Nephron (organoid): ENCODE measurements around the gene TOP3A.

Experiments
- H3K27ac Mint-ChIP-seq, 3 experiments: 2 replicates each; pipeline ENCODE4 v1.8.0; 2020; ENCODE audit warnings: mixed read lengths in 3 of 3, mild to moderate bottlenecking in 2 of 3, moderate library complexity in 1 of 3
- H3K27me3 Mint-ChIP-seq: 2 replicates; pipeline ENCODE4 v1.8.0; 2021; ENCODE audit warnings: low read depth, mild to moderate bottlenecking, moderate library complexity, mixed read lengths
- H3K36me3 Mint-ChIP-seq: 2 replicates; pipeline ENCODE4 v1.8.0; 2020; ENCODE audit warnings: low read depth, mixed read lengths
- H3K4me1 Mint-ChIP-seq: 2 replicates; pipeline ENCODE4 v1.8.0; 2020; ENCODE audit warnings: mixed read lengths
- H3K4me3 Mint-ChIP-seq, 3 experiments: 2 replicates each; pipeline ENCODE4 v1.8.0; 2020; ENCODE audit warnings: mild to moderate bottlenecking in 3 of 3, mixed read lengths in 3 of 3, moderate library complexity in 2 of 3
- H3K9me3 Mint-ChIP-seq: 2 replicates; pipeline ENCODE4 v1.8.0; 2020; ENCODE audit warnings: mixed read lengths
- TF ChIP-seq, protein P1 (sequence below), 3 experiments: fragments of 200-600 bp; sonication (generic); IDR thresholded peaks; one replicate each; pipeline ENCODE4 v1.5.0; 2021; ENCODE audit warnings: antibody characterized with exemption in 3 of 3; ENCODE audit not compliant: unreplicated experiment in 3 of 3

TOP3A gene

DNA sequence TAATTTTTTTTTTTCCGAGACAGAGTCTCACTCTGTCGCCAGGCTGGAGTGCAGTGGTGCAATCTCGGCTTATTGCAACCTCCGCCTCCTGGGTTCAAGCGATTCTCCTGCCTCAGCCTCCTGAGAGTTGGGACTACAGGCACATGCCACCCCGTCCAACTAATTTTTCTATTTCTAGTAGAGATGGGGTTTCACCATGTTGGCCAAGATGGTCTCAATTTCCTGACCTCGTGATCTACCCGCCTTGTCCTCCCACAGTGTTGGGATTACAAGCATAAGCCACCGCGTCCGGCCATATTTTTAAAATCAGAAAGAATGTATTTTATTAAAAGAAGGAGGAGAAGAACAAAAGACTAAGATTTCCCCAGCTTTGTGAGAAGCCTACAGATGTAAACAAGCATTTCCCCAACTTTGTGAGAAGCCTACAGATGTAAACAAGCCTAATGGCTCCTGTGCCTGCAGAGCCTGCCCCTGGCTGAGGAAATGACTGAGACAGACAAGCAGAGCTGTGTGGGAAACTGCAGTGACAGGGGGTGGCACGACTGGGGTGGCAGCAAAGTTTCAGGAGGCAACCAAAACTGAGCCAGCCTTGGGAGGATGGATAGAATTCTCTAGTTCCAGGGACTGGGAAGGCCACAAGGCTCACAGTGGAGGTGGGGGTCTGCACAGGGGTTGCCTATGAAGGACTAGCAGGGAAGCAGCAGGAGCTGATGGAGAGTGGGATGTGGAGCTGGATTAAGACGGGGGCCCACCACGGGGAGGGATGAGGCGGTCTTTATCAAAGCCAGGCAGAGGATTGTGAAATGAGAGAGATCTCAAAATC is 22.9 kb downstream of the TOP3A start:
- no peaks in the 10 kb centered on the region for H3K27me3 Mint-ChIP-seq
- H3K9me3 Mint-ChIP-seq, result no peaks in the 10 kb centered on the region
- no peak overlapping the region for H3K27ac Mint-ChIP-seq
- peaks cover 82% of the 10 kb centered on the region for H3K36me3 Mint-ChIP-seq
- H3K4me3 Mint-ChIP-seq, result no peak overlapping the region
- TF ChIP-seq, protein P1, sequence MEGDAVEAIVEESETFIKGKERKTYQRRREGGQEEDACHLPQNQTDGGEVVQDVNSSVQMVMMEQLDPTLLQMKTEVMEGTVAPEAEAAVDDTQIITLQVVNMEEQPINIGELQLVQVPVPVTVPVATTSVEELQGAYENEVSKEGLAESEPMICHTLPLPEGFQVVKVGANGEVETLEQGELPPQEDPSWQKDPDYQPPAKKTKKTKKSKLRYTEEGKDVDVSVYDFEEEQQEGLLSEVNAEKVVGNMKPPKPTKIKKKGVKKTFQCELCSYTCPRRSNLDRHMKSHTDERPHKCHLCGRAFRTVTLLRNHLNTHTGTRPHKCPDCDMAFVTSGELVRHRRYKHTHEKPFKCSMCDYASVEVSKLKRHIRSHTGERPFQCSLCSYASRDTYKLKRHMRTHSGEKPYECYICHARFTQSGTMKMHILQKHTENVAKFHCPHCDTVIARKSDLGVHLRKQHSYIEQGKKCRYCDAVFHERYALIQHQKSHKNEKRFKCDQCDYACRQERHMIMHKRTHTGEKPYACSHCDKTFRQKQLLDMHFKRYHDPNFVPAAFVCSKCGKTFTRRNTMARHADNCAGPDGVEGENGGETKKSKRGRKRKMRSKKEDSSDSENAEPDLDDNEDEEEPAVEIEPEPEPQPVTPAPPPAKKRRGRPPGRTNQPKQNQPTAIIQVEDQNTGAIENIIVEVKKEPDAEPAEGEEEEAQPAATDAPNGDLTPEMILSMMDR (IDR thresholded peaks at IDR 0.05; ENCODE audit: unreplicated experiment in 3 of 3), result no peak
- H3K4me1 Mint-ChIP-seq, result no peaks in the 10 kb centered on the region

DNA sequence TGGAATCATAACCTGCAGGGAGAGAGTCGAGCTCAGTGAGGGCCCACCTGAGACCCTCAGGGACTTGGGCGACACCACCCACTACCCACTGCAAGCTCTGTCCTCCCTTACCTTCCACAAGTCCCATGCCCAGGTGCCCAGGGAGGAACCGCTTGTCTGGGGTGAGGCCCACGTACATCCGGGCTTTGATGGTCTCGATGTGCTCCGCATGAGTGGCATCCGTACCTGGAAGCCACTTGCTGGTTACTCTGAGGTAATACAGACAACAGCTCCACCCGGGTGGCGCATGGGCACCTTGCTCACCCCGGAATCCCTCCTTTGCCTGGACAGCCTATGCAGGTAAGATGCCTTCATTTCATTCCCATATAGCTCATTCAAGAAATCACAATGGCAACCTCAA is 29.5 kb downstream of the TOP3A start:
- Mint-ChIP-seq H3K27ac (no peak overlapping the region), H3K4me3 (no peak overlapping the region), H3K4me1 (no peaks in the 10 kb centered on the region), H3K9me3 (no peaks in the 10 kb centered on the region), H3K36me3 (peaks cover 83% of the 10 kb centered on the region), H3K27me3 (no peaks in the 10 kb centered on the region)
- TF ChIP-seq, protein P1 (IDR thresholded peaks at IDR 0.05; ENCODE audit: unreplicated experiment in 3 of 3), result no peak

DNA sequence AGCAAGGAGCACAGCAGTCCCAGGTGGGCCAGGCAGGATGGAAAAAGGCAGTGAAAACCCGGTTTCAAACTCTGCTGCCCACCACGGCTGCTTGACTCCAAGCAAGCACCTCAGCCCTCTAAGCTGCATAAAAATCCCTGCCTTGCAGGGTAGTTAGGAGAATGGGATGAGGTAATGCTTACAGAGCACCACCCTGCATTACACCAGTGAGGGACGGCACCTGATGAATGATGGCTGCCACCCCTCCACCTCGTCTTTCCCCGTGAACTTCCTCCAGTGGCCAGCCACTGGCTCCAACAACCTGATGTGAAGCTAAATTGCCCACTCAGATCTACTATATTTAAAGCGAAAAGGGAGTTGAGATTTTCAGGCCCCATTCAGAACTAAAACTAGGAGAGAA is 33.0 kb downstream of the TOP3A start:
- no peaks in the 10 kb centered on the region for H3K27me3 Mint-ChIP-seq
- TF ChIP-seq, protein P1 (IDR thresholded peaks at IDR 0.05; ENCODE audit: unreplicated experiment in 3 of 3), result no peak
- H3K4me1 Mint-ChIP-seq, result no peaks in the 10 kb centered on the region
- no peaks in the 10 kb centered on the region for H3K9me3 Mint-ChIP-seq
- no peak overlapping the region for H3K27ac Mint-ChIP-seq
- H3K36me3 Mint-ChIP-seq, result peaks cover 61% of the 10 kb centered on the region
- no peak overlapping the region for H3K4me3 Mint-ChIP-seq

DNA sequence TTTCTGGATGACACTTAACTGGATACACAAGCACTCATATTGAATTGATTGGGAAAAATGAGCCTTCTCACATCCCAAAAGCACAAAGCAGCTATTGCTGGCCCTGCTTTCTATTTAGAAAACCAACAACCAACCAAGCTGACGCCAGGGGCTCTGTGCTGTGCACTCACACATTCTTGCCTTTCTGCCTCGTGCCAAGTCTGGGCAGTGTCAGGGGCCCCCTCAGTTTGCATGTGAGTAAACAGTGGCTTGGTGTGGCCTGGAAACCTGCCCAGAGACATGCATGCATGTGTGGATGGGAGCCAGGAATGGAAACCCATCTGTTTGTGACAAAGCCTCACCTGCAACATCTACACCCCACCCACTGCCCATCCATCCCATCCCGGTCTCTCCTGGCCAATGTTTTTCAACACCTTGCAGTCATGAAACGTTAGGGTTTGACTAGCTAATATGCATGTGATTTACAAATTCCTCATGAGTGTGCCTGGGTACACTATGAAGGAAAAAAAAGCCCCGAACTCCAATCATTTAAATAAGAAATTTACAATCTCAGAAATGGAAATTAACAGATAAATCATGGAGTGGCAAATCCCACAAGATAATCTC is 33.9 kb downstream of the TOP3A start:
- Mint-ChIP-seq H3K27ac (no peak overlapping the region), H3K9me3 (no peaks in the 10 kb centered on the region), H3K4me3 (no peak overlapping the region), H3K4me1 (no peaks in the 10 kb centered on the region), H3K27me3 (no peaks in the 10 kb centered on the region), H3K36me3 (peaks cover 61% of the 10 kb centered on the region)
- TF ChIP-seq, protein P1 (IDR thresholded peaks at IDR 0.05; ENCODE audit: unreplicated experiment in 3 of 3), result no peak

DNA sequence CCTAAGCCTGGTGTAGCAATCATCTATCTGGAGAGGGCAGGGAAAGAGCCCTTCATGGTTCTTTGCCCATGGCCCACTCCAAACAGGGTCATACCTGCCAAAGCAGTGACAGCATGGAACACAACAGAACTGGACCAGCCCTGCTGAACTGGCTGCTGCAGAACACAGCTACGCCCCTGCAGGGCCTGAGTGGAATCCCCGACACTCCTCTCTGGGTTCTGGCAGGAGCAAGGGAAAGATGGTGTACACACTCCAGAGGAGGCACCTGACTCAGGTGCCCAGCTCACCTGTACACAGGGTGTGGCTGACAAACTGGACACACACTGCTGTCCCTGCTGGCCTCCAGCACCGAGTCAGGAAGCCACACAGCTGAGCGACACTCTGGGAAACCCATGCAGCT is 34.5 kb downstream of the TOP3A start:
- Mint-ChIP-seq H3K4me3 (no peak overlapping the region), H3K27me3 (no peaks in the 10 kb centered on the region), H3K9me3 (no peaks in the 10 kb centered on the region), H3K27ac (no peak overlapping the region), H3K4me1 (no peaks in the 10 kb centered on the region), H3K36me3 (peaks cover 56% of the 10 kb centered on the region)
- TF ChIP-seq, protein P1 (IDR thresholded peaks at IDR 0.05; ENCODE audit: unreplicated experiment in 3 of 3), result no peak

DNA sequence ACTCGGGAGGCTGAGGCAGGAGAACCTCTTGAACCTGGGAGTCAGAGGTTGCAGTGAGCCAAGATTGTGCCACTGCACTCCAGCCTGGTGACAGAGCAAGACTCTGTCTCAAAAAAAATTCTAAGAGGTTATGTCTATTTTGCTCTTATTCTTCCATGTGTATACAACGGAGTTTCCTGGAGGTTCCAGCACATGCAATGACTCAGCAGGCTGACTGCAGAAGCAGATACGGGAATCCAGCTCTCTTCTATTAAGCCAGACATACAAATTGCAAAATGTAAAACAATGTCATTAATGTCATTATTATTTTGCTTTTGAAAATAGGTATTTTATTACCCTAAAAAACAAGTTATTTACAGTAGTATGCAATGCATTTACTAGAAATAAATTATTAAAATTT is 35.9 kb downstream of the TOP3A start:
- Mint-ChIP-seq H3K4me1 (no peaks in the 10 kb centered on the region), H3K4me3 (no peak overlapping the region), H3K27ac (no peak overlapping the region), H3K27me3 (no peaks in the 10 kb centered on the region), H3K9me3 (no peaks in the 10 kb centered on the region), H3K36me3 (peaks cover 45% of the 10 kb centered on the region)
- TF ChIP-seq, protein P1 (IDR thresholded peaks at IDR 0.05; ENCODE audit: unreplicated experiment in 3 of 3), result no peak
